Fibroblast of the aortic adventitia (primary cell): ENCODE results near the gene CPT1B. TPM values are rescaled to one million over a fixed set of nuclear protein-coding genes. Genes with fewer than 3 reads are reported as not detected.

Experiments used
- DNase-seq: peaks from one replicate; pipeline ENCODE4 v3.0.0-alpha.2; 2010; ENCODE audit warnings: low read depth
- H3K4me3 ChIP-seq: 2 replicates; pipeline ENCODE4 v1.5.1; 2011; ENCODE audit warnings: low read depth, mild to moderate bottlenecking, control low read depth, low read length, moderate library complexity
- CTCF ChIP-seq: IDR thresholded peaks from 2 replicates; pipeline ENCODE4 v1.5.1; 2011; ENCODE audit warnings: mild to moderate bottlenecking, low read length, control low read depth, inconsistent platforms; ENCODE audit not compliant: insufficient read depth
- total RNA-seq: library from RNA; depleted of rRNA; stranded (reverse); fragments of >200 nt; gene quantifications from 2 replicates; pipeline ENCODE4 v1.2.3, GENCODE V29; 2012; ENCODE audit warnings: low replicate concordance

CPT1B gene
- total RNA-seq, 1 donor: 1.1 TPM

GRCh38 chr22:50581031-50581949 lies 3.1 kb upstream of the CPT1B start:
- TF ChIP-seq CTCF: no peak
- DNase-seq: no peak

GRCh38 chr22:50579752-50580151 lies 1.5 kb upstream of the CPT1B start:
- no peak overlapping the region for H3K4me3 ChIP-seq
- no peak for DNase-seq
- TF ChIP-seq CTCF: no peak

More at GRCh38 chr22:50581031-50581949, 3.1 kb upstream of the CPT1B start:
- H3K4me3 ChIP-seq: peak overlapping the region; percentile 89

- no peak for DNase-seq
- TF ChIP-seq CTCF: no peak
- H3K4me3 ChIP-seq: no peak overlapping the region
These were observed 616 bp upstream of the CPT1B start for GRCh38 chr22:50578776-50579310.

GRCh38 chr22:50577697-50577986 lies 585 bp downstream of the CPT1B start:
- no peak for TF ChIP-seq CTCF
- no peak overlapping the region for H3K4me3 ChIP-seq

GRCh38 chr22:50576806-50577696 lies 1.2 kb downstream of the CPT1B start:
- H3K4me3 ChIP-seq: no peak overlapping the region
- DNase-seq: no peak
- no peak for TF ChIP-seq CTCF

More at GRCh38 chr22:50577697-50577986, 585 bp downstream of the CPT1B start:
- DNase-seq: no peak

GRCh38 chr22:50576070-50576469 lies 2.2 kb downstream of the CPT1B start:
- DNase-seq: peak; percentile 41

More at GRCh38 chr22:50576070-50576469, 2.2 kb downstream of the CPT1B start:
- no peak overlapping the region for H3K4me3 ChIP-seq
- peak; percentile 25 for TF ChIP-seq CTCF
